ENCODE measurements around the gene NOMO2.
"Not testable (repeated sequence)": the region's sequence is repeated elsewhere in the genome, so short reads cannot be mapped to it uniquely, and the experiment has no call there.

DNA sequence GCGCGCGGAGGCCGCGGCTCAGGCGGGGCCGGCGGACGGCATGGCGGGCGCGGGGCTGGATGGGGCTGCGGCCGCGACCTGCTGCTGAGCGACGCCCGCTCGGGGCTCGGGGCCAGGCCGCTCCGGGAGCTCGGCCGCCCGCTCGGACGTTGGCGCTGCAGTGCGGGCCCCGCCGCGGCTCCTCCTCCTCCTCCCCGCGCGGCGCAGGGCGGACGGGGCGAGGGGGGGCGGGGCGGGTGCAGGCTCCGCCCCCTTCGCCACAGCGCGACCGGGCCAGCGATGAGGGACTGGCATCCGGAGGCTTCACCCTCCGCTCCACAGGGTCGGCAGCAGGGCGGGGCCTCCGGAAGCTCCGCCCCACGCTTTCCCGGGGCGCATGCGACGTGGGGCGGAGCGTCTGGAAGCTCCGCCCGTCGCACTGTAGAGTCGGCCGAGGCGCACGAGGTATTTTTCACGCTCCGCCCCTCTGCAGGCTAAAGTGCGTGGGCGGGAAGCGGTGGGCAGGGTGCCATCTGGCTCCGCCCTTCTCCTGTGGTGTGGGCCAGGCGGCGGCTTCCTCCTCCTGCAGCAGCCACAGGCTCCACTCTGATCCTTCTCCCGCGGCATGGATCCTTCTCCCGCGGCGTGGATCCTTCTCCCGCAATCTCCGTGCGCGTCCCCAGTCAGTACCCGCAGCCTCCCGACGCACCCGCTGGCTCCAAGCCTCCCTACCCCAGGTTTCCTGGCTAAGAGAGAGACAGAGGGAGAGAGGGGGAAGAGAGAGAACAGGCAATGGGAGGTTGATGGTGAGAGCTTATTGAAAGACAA, 159.8 kb downstream of the NOMO2 start:
- TF ChIP-seq, protein P1, sequence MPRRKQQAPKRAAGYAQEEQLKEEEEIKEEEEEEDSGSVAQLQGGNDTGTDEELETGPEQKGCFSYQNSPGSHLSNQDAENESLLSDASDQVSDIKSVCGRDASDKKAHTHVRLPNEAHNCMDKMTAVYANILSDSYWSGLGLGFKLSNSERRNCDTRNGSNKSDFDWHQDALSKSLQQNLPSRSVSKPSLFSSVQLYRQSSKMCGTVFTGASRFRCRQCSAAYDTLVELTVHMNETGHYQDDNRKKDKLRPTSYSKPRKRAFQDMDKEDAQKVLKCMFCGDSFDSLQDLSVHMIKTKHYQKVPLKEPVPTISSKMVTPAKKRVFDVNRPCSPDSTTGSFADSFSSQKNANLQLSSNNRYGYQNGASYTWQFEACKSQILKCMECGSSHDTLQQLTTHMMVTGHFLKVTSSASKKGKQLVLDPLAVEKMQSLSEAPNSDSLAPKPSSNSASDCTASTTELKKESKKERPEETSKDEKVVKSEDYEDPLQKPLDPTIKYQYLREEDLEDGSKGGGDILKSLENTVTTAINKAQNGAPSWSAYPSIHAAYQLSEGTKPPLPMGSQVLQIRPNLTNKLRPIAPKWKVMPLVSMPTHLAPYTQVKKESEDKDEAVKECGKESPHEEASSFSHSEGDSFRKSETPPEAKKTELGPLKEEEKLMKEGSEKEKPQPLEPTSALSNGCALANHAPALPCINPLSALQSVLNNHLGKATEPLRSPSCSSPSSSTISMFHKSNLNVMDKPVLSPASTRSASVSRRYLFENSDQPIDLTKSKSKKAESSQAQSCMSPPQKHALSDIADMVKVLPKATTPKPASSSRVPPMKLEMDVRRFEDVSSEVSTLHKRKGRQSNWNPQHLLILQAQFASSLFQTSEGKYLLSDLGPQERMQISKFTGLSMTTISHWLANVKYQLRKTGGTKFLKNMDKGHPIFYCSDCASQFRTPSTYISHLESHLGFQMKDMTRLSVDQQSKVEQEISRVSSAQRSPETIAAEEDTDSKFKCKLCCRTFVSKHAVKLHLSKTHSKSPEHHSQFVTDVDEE (CRISPR knock-in tag; IDR thresholded peaks at IDR 0.05), result not testable (repeated sequence)
- TF ChIP-seq ZFP3 (CRISPR knock-in tag; IDR thresholded peaks at IDR 0.05); ZC3H10 (CRISPR knock-in tag; IDR thresholded peaks at IDR 0.05); ARNTL (CRISPR knock-in tag; IDR thresholded peaks at IDR 0.05; ENCODE audit: borderline replicate concordance, low read depth); CSDC2 (CRISPR knock-in tag; IDR thresholded peaks at IDR 0.05); TOX (CRISPR knock-in tag; IDR thresholded peaks at IDR 0.05; ENCODE audit: borderline replicate concordance); ISL1 (CRISPR knock-in tag; IDR thresholded peaks at IDR 0.05); BACH2 (CRISPR knock-in tag; IDR thresholded peaks at IDR 0.05; ENCODE audit: borderline replicate concordance); RARB (CRISPR knock-in tag; IDR thresholded peaks at IDR 0.05); ZFP30 (CRISPR knock-in tag; IDR thresholded peaks at IDR 0.05): not testable (repeated sequence)
- TF ChIP-seq, protein P2, sequence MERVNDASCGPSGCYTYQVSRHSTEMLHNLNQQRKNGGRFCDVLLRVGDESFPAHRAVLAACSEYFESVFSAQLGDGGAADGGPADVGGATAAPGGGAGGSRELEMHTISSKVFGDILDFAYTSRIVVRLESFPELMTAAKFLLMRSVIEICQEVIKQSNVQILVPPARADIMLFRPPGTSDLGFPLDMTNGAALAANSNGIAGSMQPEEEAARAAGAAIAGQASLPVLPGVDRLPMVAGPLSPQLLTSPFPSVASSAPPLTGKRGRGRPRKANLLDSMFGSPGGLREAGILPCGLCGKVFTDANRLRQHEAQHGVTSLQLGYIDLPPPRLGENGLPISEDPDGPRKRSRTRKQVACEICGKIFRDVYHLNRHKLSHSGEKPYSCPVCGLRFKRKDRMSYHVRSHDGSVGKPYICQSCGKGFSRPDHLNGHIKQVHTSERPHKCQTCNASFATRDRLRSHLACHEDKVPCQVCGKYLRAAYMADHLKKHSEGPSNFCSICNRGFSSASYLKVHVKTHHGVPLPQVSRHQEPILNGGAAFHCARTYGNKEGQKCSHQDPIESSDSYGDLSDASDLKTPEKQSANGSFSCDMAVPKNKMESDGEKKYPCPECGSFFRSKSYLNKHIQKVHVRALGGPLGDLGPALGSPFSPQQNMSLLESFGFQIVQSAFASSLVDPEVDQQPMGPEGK (CRISPR knock-in tag; IDR thresholded peaks at IDR 0.05; ENCODE audit: borderline replicate concordance), result not testable (repeated sequence)
- TF ChIP-seq, protein P3, sequence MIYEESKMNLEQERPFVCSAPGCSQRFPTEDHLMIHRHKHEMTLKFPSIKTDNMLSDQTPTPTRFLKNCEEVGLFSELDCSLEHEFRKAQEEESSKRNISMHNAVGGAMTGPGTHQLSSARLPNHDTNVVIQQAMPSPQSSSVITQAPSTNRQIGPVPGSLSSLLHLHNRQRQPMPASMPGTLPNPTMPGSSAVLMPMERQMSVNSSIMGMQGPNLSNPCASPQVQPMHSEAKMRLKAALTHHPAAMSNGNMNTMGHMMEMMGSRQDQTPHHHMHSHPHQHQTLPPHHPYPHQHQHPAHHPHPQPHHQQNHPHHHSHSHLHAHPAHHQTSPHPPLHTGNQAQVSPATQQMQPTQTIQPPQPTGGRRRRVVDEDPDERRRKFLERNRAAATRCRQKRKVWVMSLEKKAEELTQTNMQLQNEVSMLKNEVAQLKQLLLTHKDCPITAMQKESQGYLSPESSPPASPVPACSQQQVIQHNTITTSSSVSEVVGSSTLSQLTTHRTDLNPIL (CRISPR knock-in tag; IDR thresholded peaks at IDR 0.05; ENCODE audit: low read depth), result not testable (repeated sequence)
- TF ChIP-seq, protein P4, sequence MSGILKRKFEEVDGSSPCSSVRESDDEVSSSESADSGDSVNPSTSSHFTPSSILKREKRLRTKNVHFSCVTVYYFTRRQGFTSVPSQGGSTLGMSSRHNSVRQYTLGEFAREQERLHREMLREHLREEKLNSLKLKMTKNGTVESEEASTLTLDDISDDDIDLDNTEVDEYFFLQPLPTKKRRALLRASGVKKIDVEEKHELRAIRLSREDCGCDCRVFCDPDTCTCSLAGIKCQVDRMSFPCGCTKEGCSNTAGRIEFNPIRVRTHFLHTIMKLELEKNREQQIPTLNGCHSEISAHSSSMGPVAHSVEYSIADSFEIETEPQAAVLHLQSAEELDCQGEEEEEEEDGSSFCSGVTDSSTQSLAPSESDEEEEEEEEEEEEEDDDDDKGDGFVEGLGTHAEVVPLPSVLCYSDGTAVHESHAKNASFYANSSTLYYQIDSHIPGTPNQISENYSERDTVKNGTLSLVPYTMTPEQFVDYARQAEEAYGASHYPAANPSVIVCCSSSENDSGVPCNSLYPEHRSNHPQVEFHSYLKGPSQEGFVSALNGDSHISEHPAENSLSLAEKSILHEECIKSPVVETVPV (CRISPR knock-in tag; IDR thresholded peaks at IDR 0.05), result not testable (repeated sequence)
